Endothelial cell of umbilical vein (primary cell): Measurements from ENCODE around the gene GALNT8. TPM values are rescaled to one million over a fixed set of nuclear protein-coding genes. Genes with fewer than 3 reads are reported as not detected.

Experiments used
- BruUV-seq: library from RNA; stranded (reverse); fragments of 400-500 nt; replicated peaks from 2 replicates; lab custom pipeline; 2021; lab: Mats Ljungman, UMichigan
- CTCF ChIA-PET: fragments of 300-600, 350-600 bp; sonication (Branson Sonifier 250); formaldehyde crosslinking; loops from one replicate; lab custom pipeline; 2021; ENCODE audit warnings: antibody characterized with exemption, inconsistent platforms; lab: Charles Lee
- POLR2A ChIA-PET: fragments of 300-600, 350-600 bp; sonication (Branson Sonifier 250); formaldehyde crosslinking; loops from one replicate; lab custom pipeline; 2021; ENCODE audit warnings: antibody characterized with exemption, inconsistent platforms; lab: Charles Lee
- DNase-seq: peaks from one replicate; pipeline ENCODE4 v3.0.0-alpha.2; 2011; ENCODE audit warnings: low read depth, low spot score
- FAIRE-seq: peaks from 2 replicates; lab custom pipeline; 2011; peaks lifted over from hg19 to GRCh38; lab: Jason Lieb, UNC
- H2AFZ ChIP-seq: 2 replicates; pipeline ENCODE4 v1.6.0; 2012; ENCODE audit warnings: low read depth, low read length, control low read depth, inconsistent platforms
- H3K27ac ChIP-seq: 2 replicates; pipeline ENCODE4 v1.5.1; 2011; ENCODE audit warnings: low read depth, mild to moderate bottlenecking, control low read depth, low read length, moderate library complexity; ENCODE audit not compliant: insufficient read depth
- H3K27me3 ChIP-seq, 2 experiments: 2 replicates each; pipeline versions ENCODE4 v1.6.0 to v1.6.1; 2011; ENCODE audit warnings: low read length in 2 of 2, mixed read lengths in 1 of 2; ENCODE audit not compliant: control insufficient read depth in 2 of 2, insufficient read depth in 2 of 2
- H3K36me3 ChIP-seq, 2 experiments: 2 replicates in 1 of 2; 3 replicates in 1 of 2; pipeline ENCODE4 v1.5.1; 2011; ENCODE audit warnings: low read length in 2 of 2, mild to moderate bottlenecking in 1 of 2, moderate library complexity in 1 of 2; ENCODE audit not compliant: control insufficient read depth in 2 of 2, insufficient read depth in 2 of 2; ENCODE audit errors: extremely low read depth in 1 of 2
- H3K4me1 ChIP-seq: 3 replicates; pipeline ENCODE4 v1.5.1; 2011; ENCODE audit warnings: mild to moderate bottlenecking, low read length; ENCODE audit not compliant: control insufficient read depth, insufficient read depth; ENCODE audit errors: extremely low read depth
- H3K4me2 ChIP-seq: 2 replicates; pipeline ENCODE4 v1.6.1; 2011; ENCODE audit warnings: low read length, control low read depth, mixed read lengths; ENCODE audit not compliant: insufficient read depth
- H3K4me3 ChIP-seq, 3 experiments: fragments of 200-600 bp in 1 of 3; sonication (generic), shearing (Covaris generic) in 1 of 3; replicated peaks in 1 of 3; 2 replicates each; pipeline ENCODE4 v1.5.1; 2011 to 2016; ENCODE audit warnings: control low read depth in 3 of 3, low read length in 3 of 3, mild to moderate bottlenecking in 2 of 3, inconsistent platforms in 1 of 3, low read depth in 1 of 3, moderate library complexity in 1 of 3; ENCODE audit not compliant: insufficient read depth in 1 of 3
- H3K79me2 ChIP-seq: 2 replicates; pipeline ENCODE4 v1.6.0; 2012; ENCODE audit warnings: low read length, inconsistent platforms; ENCODE audit not compliant: control insufficient read depth, insufficient read depth
- H3K9ac ChIP-seq: replicated peaks from 2 replicates; pipeline ENCODE3; 2011; ENCODE audit warnings: low read length, control low read depth; ENCODE audit not compliant: insufficient read depth; ENCODE audit errors: extremely low read depth
- H3K9me1 ChIP-seq: replicated peaks from 3 replicates; pipeline ENCODE4 v1.6.0; 2011; ENCODE audit warnings: mild to moderate bottlenecking, low read length; ENCODE audit not compliant: control insufficient read depth, insufficient read depth; ENCODE audit errors: extremely low read depth
- H3K9me3 ChIP-seq: replicated peaks from 2 replicates; pipeline ENCODE4 v1.5.1; 2012; ENCODE audit warnings: low read length, inconsistent platforms; ENCODE audit not compliant: control insufficient read depth, insufficient read depth
- H4K20me1 ChIP-seq: replicated peaks from 2 replicates; pipeline ENCODE3; 2011; ENCODE audit warnings: mild to moderate bottlenecking, low read length; ENCODE audit not compliant: control insufficient read depth, insufficient read depth; ENCODE audit errors: extremely low read depth
- CTCF ChIP-seq, 2 donors: IDR thresholded peaks; 1 replicate in 1 of 2; 2 replicates in 1 of 2; pipeline ENCODE4 v1.5.1; 2011; ENCODE audit warnings: low read length in 2 of 2, mild to moderate bottlenecking in 2 of 2, moderate library complexity in 2 of 2, control low read depth in 1 of 2, inconsistent platforms in 1 of 2, low read depth in 1 of 2; ENCODE audit not compliant: insufficient read depth in 1 of 2; ENCODE audit errors: extremely low read depth in 1 of 2
- EZH2 ChIP-seq: IDR thresholded peaks from 2 replicates; pipeline ENCODE4 v1.6.1; 2012; ENCODE audit warnings: borderline replicate concordance, low read depth, mild to moderate bottlenecking, moderate library complexity, low read length, inconsistent platforms; ENCODE audit not compliant: severe bottlenecking
- FOS ChIP-seq: IDR thresholded peaks from 2 replicates; pipeline ENCODE4 v1.6.1; 2011; ENCODE audit warnings: mild to moderate bottlenecking, low read length, moderate library complexity, borderline replicate concordance; ENCODE audit not compliant: insufficient read depth
- GATA2 ChIP-seq: IDR thresholded peaks from 2 replicates; pipeline ENCODE4 v1.7.0; 2011; ENCODE audit warnings: low read depth, mild to moderate bottlenecking, moderate library complexity, mixed read lengths, low read length; ENCODE audit not compliant: insufficient read length, insufficient read depth
- JUN ChIP-seq: IDR thresholded peaks from 2 replicates; pipeline ENCODE4 v1.6.1; 2011; ENCODE audit warnings: borderline replicate concordance, low read depth; ENCODE audit not compliant: insufficient read length, insufficient read depth
- MAX ChIP-seq: IDR thresholded peaks from 2 replicates; pipeline ENCODE4 v1.6.1; 2011; ENCODE audit not compliant: insufficient read depth, insufficient read length
- MYC ChIP-seq: IDR thresholded peaks from one replicate; pipeline ENCODE4 v1.6.1; 2011; ENCODE audit warnings: mild to moderate bottlenecking, low read depth, low read length
- POLR2A ChIP-seq: IDR thresholded peaks from 2 replicates; pipeline ENCODE4 v1.6.1; 2012; ENCODE audit warnings: low read depth, mild to moderate bottlenecking, control low read depth, low read length
- POLR2AphosphoS5 ChIP-seq: IDR thresholded peaks from 2 replicates; pipeline ENCODE4 v1.6.1; 2012; ENCODE audit warnings: low read depth, mild to moderate bottlenecking, control low read depth, low read length, moderate library complexity; ENCODE audit not compliant: insufficient read depth
- dilution Hi-C: fragments of 300-500 bp; cut with MboI; formaldehyde crosslinking; loops from one replicate; pipeline ENCODE4 v1.15.0; 2019; ENCODE audit warnings: low sequenced_read_pairs; ENCODE audit not compliant: extremely low pct_ligation_motif_present
- intact Hi-C: fragments of 100-400 bp; cut with micrococcal nuclease; formaldehyde crosslinking; loops from one replicate; pipeline ENCODE4 v1.10.0; 2022
- polyA plus RNA-seq, 4 experiments: library from polyadenylated mRNA; depleted of rRNA in 3 of 4; stranded (reverse) in 3 of 4; unstranded in 1 of 4; fragments of >200 nt; gene quantifications; 2 replicates each; pipeline versions ENCODE4 v1.2.1 to v1.2.3, GENCODE V29; 2011 to 2012; ENCODE audit warnings: missing spikeins in 1 of 4
- total RNA-seq: library from RNA; stranded (reverse); gene quantifications from 2 replicates; pipeline ENCODE4 v1.2.3, GENCODE V29; 2021

Gene GALNT8
- total and polyA plus RNA-seq, 2 donors (not counting 3 experiments of a cell fraction or from before 2014, with no cell fraction given) = 0.03 to 0.09 TPM

DNA sequence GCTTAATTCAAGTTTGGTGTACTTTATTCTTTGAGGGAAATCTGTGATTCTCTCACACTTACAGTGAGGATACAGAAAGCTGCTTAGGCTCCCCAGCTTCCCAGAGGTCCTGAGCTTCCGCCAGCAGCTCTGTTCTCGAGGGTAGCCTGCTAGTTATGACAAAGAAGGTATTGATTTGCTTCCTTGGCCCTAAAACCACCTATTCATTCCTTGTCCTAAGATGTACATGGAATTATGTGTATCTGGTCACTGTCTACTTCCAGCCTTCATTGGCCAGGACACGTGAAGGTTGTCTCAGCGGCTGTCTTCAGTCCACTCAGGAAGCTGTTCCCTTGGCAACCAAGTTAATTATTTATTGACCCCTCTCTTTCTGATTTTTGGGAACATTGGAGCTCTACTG is 55.7 kb downstream of the GALNT8 start:
- DNase-seq (no peak), FAIRE-seq (no peak)
- H3K79me2 ChIP-seq = no peaks in the 10 kb centered on the region
- intact Hi-C loops (no loop called here), dilution Hi-C loops (no loop called here)
- no peaks in the 10 kb centered on the region for H3K9me3 ChIP-seq
- no peak for TF ChIP-seq GATA2
- no peak for TF ChIP-seq MAX
- no peak for TF ChIP-seq JUN
- TF ChIP-seq POLR2A = no peak
- no peak for TF ChIP-seq MYC
- TF ChIP-seq EZH2 = no peak
- TF ChIP-seq FOS = no peak
- no peak for TF ChIP-seq POLR2AphosphoS5
- no peaks in the 10 kb centered on the region for H3K36me3 ChIP-seq
- H3K9me1 ChIP-seq = no peaks in the 10 kb centered on the region
- H3K27me3 ChIP-seq = peaks cover 2 to 9% of the 10 kb centered on the region in 2 experiments
- no peaks in the 10 kb centered on the region for H3K4me1 ChIP-seq
- CTCF ChIA-PET = interaction anchor here (1.4 kb wide), 1 partner anchor 12 kb away, joined by 4 read pairs; no protein-coding TSS in a partner anchor
- POLR2A ChIA-PET = no interaction called here
- H3K9ac ChIP-seq = no peak overlapping the region
- H3K4me2 ChIP-seq = no peak overlapping the region
- no peak overlapping the region for H2AFZ ChIP-seq
- BruUV-seq = no TSS peak
- no peak overlapping the region for H3K27ac ChIP-seq
- H3K4me3 ChIP-seq = no peak overlapping the region
- H4K20me1 ChIP-seq = no peaks in the 10 kb centered on the region

GRCh38 chr12:4779749-4780148 is 59.5 kb downstream of the GALNT8 start:
- dilution Hi-C loops (no loop called here), intact Hi-C loops (no loop called here)
- H3K9me1 ChIP-seq = no peaks in the 10 kb centered on the region
- no peaks in the 10 kb centered on the region for H3K79me2 ChIP-seq
- no peaks in the 10 kb centered on the region for H3K36me3 ChIP-seq
- no peak overlapping the region for H3K27ac ChIP-seq
- DNase-seq = no peak
- no TSS peak for BruUV-seq
- H3K9me3 ChIP-seq = no peaks in the 10 kb centered on the region
- POLR2A ChIA-PET = no interaction called here
- H3K4me1 ChIP-seq = no peaks in the 10 kb centered on the region
- no peak for TF ChIP-seq POLR2A
- no peak for TF ChIP-seq FOS
- TF ChIP-seq MAX = no peak
- TF ChIP-seq JUN = no peak
- TF ChIP-seq EZH2 = no peak
- TF ChIP-seq GATA2 = no peak
- no peak for TF ChIP-seq MYC
- TF ChIP-seq CTCF (IDR thresholded peaks at IDR 0.05; ENCODE audit: extremely low read depth in 1 of 2, insufficient read depth in 1 of 2, low read depth in 1 of 2, low read length in 2 of 2) = no peak
- TF ChIP-seq POLR2AphosphoS5 = no peak
- H3K4me3 ChIP-seq = no peak overlapping the region
- no peaks in the 10 kb centered on the region for H4K20me1 ChIP-seq
- no peak overlapping the region for H3K9ac ChIP-seq
- no peak overlapping the region for H3K4me2 ChIP-seq
- CTCF ChIA-PET = no interaction called here
- peaks cover 2% of the 10 kb centered on the region in 2 experiments for H3K27me3 ChIP-seq
- FAIRE-seq = no peak
- H2AFZ ChIP-seq = no peak overlapping the region
